K562 (cell line): ENCODE results near the gene ATP10B. TPM values are rescaled to one million over a fixed set of nuclear protein-coding genes. Genes with fewer than 3 reads are reported as not detected.

ENCODE experiments used
- ATAC-seq: fragments of 200-7000 bp; cut with Tn5 transposase; 3 replicates; pipeline ENCODE4 v1.9.1; 2020; ENCODE audit warnings: moderate library complexity
- BruUV-seq: library from RNA; stranded (reverse); fragments of 400-500 nt; replicated peaks from 2 replicates; lab custom pipeline; 2021; lab: Mats Ljungman, UMichigan
- CTCF ChIA-PET: fragments of 300-600 bp; formaldehyde crosslinking; extraction: SDS; loops from one replicate; lab custom pipeline; 2021; ENCODE audit warnings: low intra/inter-chr PET ratio; lab: Yijun Ruan, JAX
- POLR2A ChIA-PET: fragments of 300-600, 350-650 bp; sonication (Branson Sonifier 250); formaldehyde crosslinking; extraction: SDS; loops from one replicate; lab custom pipeline; 2021; ENCODE audit warnings: antibody characterized with exemption, inconsistent platforms; lab: Yijun Ruan, JAX
- DNase-seq, 4 experiments: peaks; one replicate each; pipeline versions ENCODE4 v3.0.0 to v3.0.0-alpha.2; 2011 to 2018; ENCODE audit warnings: low spot score in 3 of 4, mixed read lengths in 3 of 4; ENCODE audit errors: extremely low read depth in 1 of 4
- FAIRE-seq: peaks from 2 replicates; lab custom pipeline; 2011; peaks lifted over from hg19 to GRCh38; lab: Jason Lieb, UNC
- H2AFZ ChIP-seq: 2 replicates; pipeline ENCODE4 v1.6.0; 2011; ENCODE audit warnings: low read depth, low read length, control low read depth, inconsistent platforms
- H3K27ac ChIP-seq: fragments of 200-600 bp; 3 replicates; pipeline ENCODE4 v1.8.0; 2011; ENCODE audit warnings: low read depth, mild to moderate bottlenecking, control low read depth, inconsistent platforms, low read length, moderate library complexity, mixed read lengths; ENCODE audit errors: extremely low read depth
- H3K27me3 ChIP-seq, 2 experiments: fragments of 300-600 bp in 1 of 2; 2 replicates in 1 of 2; 3 replicates in 1 of 2; pipeline versions ENCODE4 v1.6.0 to v1.8.0; 2011; ENCODE audit warnings: inconsistent platforms in 2 of 2, low read length in 2 of 2, mild to moderate bottlenecking in 1 of 2, mixed read lengths in 1 of 2, moderate library complexity in 1 of 2; ENCODE audit not compliant: control insufficient read depth in 2 of 2, insufficient read depth in 2 of 2
- H3K36me3 ChIP-seq: fragments of 300-600 bp; 3 replicates; pipeline ENCODE4 v1.8.0; 2011; ENCODE audit warnings: mild to moderate bottlenecking, low read length, inconsistent platforms; ENCODE audit not compliant: control insufficient read depth, insufficient read depth
- H3K4me1 ChIP-seq, 2 experiments: fragments of 200-600 bp in 1 of 2; replicated peaks in 1 of 2; 2 replicates in 1 of 2; 3 replicates in 1 of 2; pipeline versions ENCODE4 v1.5.1 to v1.8.0; 2011; ENCODE audit warnings: inconsistent platforms in 2 of 2, low read length in 2 of 2, mild to moderate bottlenecking in 1 of 2, mixed read lengths in 1 of 2, moderate library complexity in 1 of 2; ENCODE audit not compliant: control insufficient read depth in 2 of 2, insufficient read depth in 2 of 2
- H3K4me2 ChIP-seq: 2 replicates; pipeline ENCODE4 v1.6.1; 2011; ENCODE audit warnings: low read length, control low read depth, inconsistent platforms, mixed read lengths; ENCODE audit not compliant: insufficient read depth
- H3K4me3 ChIP-seq: fragments of 200-600 bp; sonication (generic), shearing (Covaris generic); 2 replicates; pipeline ENCODE4 v1.5.1; 2016; ENCODE audit warnings: control low read depth, inconsistent platforms
- H3K79me2 ChIP-seq: fragments of 200-600 bp; 3 replicates; pipeline ENCODE4 v1.8.0; 2011; ENCODE audit warnings: low read length, inconsistent platforms; ENCODE audit not compliant: control insufficient read depth, insufficient read depth
- H3K9ac ChIP-seq, 2 experiments: 2 replicates each; pipeline versions ENCODE4 v1.6.0 to v1.6.1; 2011; ENCODE audit warnings: low read depth in 2 of 2, low read length in 2 of 2, control low read depth in 1 of 2, inconsistent platforms in 1 of 2, mild to moderate bottlenecking in 1 of 2, mixed read lengths in 1 of 2; ENCODE audit not compliant: insufficient read depth in 1 of 2
- H3K9me1 ChIP-seq: one replicate; pipeline ENCODE4 v1.6.0; 2011; ENCODE audit warnings: inconsistent platforms, mild to moderate bottlenecking, low read length, moderate library complexity; ENCODE audit not compliant: control insufficient read depth, insufficient read depth
- H3K9me3 ChIP-seq: replicated peaks from 2 replicates; pipeline ENCODE4 v1.5.1; 2011; ENCODE audit warnings: low read depth, low read length, inconsistent platforms; ENCODE audit not compliant: control insufficient read depth, insufficient read depth
- H4K20me1 ChIP-seq: replicated peaks from 2 replicates; pipeline ENCODE4 v1.6.1; 2011; ENCODE audit warnings: low read length, inconsistent platforms, mixed read lengths; ENCODE audit not compliant: control insufficient read depth, insufficient read depth
- ARNT ChIP-seq, 2 experiments: fragments of 450-650 bp; IDR thresholded peaks; 2 replicates each; pipeline ENCODE4 v1.6.1; 2016; ENCODE audit warnings: mild to moderate bottlenecking in 1 of 2
- FOXA1 ChIP-seq: fragments of 450-650 bp; IDR thresholded peaks from 2 replicates; pipeline ENCODE4 v1.6.1; 2016; ENCODE audit warnings: mild to moderate bottlenecking, borderline replicate concordance
- HMGXB4 ChIP-seq: sonication (generic); formaldehyde crosslinking; IDR thresholded peaks from 2 replicates; pipeline ENCODE4 v1.8.1; 2023; ENCODE audit warnings: mild to moderate bottlenecking, missing genetic modification reagents
- MAX ChIP-seq: sonication (generic); formaldehyde crosslinking; IDR thresholded peaks from 2 replicates; pipeline ENCODE4 v1.9.0; 2022; ENCODE audit warnings: mild to moderate bottlenecking, missing genetic modification reagents
- MTA2 ChIP-seq: fragments of 450-650 bp; IDR thresholded peaks from 2 replicates; pipeline ENCODE4 v1.6.1; 2016; ENCODE audit warnings: low read depth
- NFYB ChIP-seq: IDR thresholded peaks from 2 replicates; pipeline ENCODE4 v1.6.1; 2011; ENCODE audit warnings: mild to moderate bottlenecking, moderate library complexity; ENCODE audit not compliant: insufficient read length; ENCODE audit errors: extremely low read depth
- PCBP2 ChIP-seq: fragments of 200-400 bp; formaldehyde crosslinking; IDR thresholded peaks from 2 replicates; pipeline ENCODE4 v1.6.1; 2018; ENCODE audit warnings: low read length, low read depth, mild to moderate bottlenecking, moderate library complexity; ENCODE audit not compliant: poor library complexity, severe bottlenecking
- PHF20 ChIP-seq: fragments of 450-650 bp; IDR thresholded peaks from 2 replicates; pipeline ENCODE4 v1.6.1; 2018; ENCODE audit not compliant: partially characterized antibody
- POLR2A ChIP-seq: fragments of 450-650 bp; conservative IDR thresholded peaks from 2 replicates; pipeline ENCODE4 v1.6.1; 2016
- RAD51 ChIP-seq: fragments of 450-650 bp; IDR thresholded peaks from 2 replicates; pipeline ENCODE4 v1.7.1; 2016; ENCODE audit warnings: low read depth, mild to moderate bottlenecking, borderline replicate concordance
- RBM25 ChIP-seq: fragments of 200-400 bp; formaldehyde crosslinking; IDR thresholded peaks from 2 replicates; pipeline ENCODE4 v1.6.1; 2018; ENCODE audit warnings: low read length, low read depth, moderate library complexity; ENCODE audit not compliant: severe bottlenecking
- SIRT6 ChIP-seq: IDR thresholded peaks from one replicate; pipeline ENCODE4 v1.6.1; 2012; ENCODE audit warnings: low read depth, mild to moderate bottlenecking, control low read depth, inconsistent platforms, low read length, moderate library complexity
- SIX5 ChIP-seq, 2 experiments: IDR thresholded peaks; 2 replicates each; pipeline ENCODE4 v1.6.1; 2011; ENCODE audit warnings: low read length in 2 of 2, borderline replicate concordance in 1 of 2, low read depth in 1 of 2, mild to moderate bottlenecking in 1 of 2, moderate library complexity in 1 of 2; ENCODE audit not compliant: insufficient read depth in 1 of 2
- XRCC4 ChIP-seq: IDR thresholded peaks from one replicate; pipeline ENCODE4 v1.6.1; 2011; ENCODE audit not compliant: insufficient read depth, insufficient read length; ENCODE audit errors: extremely low read depth
- ZHX1 ChIP-seq: fragments of 150-350 bp; conservative IDR thresholded peaks from 2 replicates; pipeline ENCODE4 v1.6.1; 2014; ENCODE audit warnings: low read length
- ZNF140 ChIP-seq: fragments of 250-450 bp; sonication (Bioruptor Pico); IDR thresholded peaks from 2 replicates; pipeline ENCODE4 v1.8.0; 2021; ENCODE audit warnings: moderate library complexity, mild to moderate bottlenecking, inconsistent platforms
- ZNF354B ChIP-seq: fragments of 250-450 bp; sonication (Bioruptor Pico); IDR thresholded peaks from 2 replicates; pipeline ENCODE4 v1.4.0; 2020
- ZNF830 ChIP-seq: fragments of 250-450 bp; sonication (Bioruptor Pico); IDR thresholded peaks from 2 replicates; pipeline ENCODE4 v1.5.0; 2021; ENCODE audit warnings: mild to moderate bottlenecking
- ZSCAN32 ChIP-seq: fragments of 450-650 bp; formaldehyde crosslinking; IDR thresholded peaks from 2 replicates; pipeline ENCODE4 v1.4.0; 2020; ENCODE audit warnings: mild to moderate bottlenecking, moderate library complexity
- WGBS: fragments of 100-300 bp; shearing (Covaris generic); methylation state at CpG from one replicate; pipeline ENCODE4 v1.1.6; 2016; ENCODE audit warnings: low coverage, mixed read lengths; ENCODE audit not compliant: insufficient coverage; ENCODE audit errors: missing lambda C conversion rate; 5-methylcytosine and 5-hydroxymethylcytosine counted together
- in situ Hi-C: fragments of 300-500 bp; cut with MboI; formaldehyde crosslinking; loops from 4 replicates; pipeline ENCODE4 v1.15.0; 2018; ENCODE audit warnings: inconsistent platforms, mixed read lengths
- intact Hi-C: fragments of 100-400 bp; cut with micrococcal nuclease; formaldehyde crosslinking; loops from 2 replicates; pipeline ENCODE4 v1.14.2; 2022
- polyA plus RNA-seq, 8 experiments: library from polyadenylated mRNA; depleted of rRNA in 4 of 8; stranded (reverse) in 5 of 8; unstranded in 3 of 8; fragments of >200 nt; fragmentation: Nextera tagmentation in 2 of 8; fragmentation: Illumina TruSeq in 1 of 8; extraction: Ambion mirVana in 2 of 8; extraction: Trizol in 1 of 8; gene quantifications; 2 replicates each; pipeline versions ENCODE4 v1.2.1 to v1.2.3, GENCODE V29; 2011 to 2014; ENCODE audit warnings: inconsistent platforms in 1 of 8, missing spikeins in 1 of 8
- total RNA-seq, 7 experiments: library from RNA; depleted of rRNA in 6 of 7; stranded (reverse); fragments of >200 nt in 6 of 7; fragmentation: Illumina TruSeq in 2 of 7; extraction: Trizol in 2 of 7; gene quantifications; 2 replicates each; pipeline versions ENCODE4 v1.2.1 to v1.2.3, GENCODE V29; 2011 to 2021; ENCODE audit warnings: low replicate concordance in 1 of 7

The ATP10B gene
- total and polyA plus RNA-seq, 9 of the 15 experiments (the other 6 are each of a cell fraction or from before 2014, with no cell fraction given), result 0.04 TPM; not detected in 8

GRCh38 chr5:160833806-160834205, 18.2 kb downstream of the ATP10B start (continued):
- TF ChIP-seq ZHX1, result no peak
- TF ChIP-seq SIRT6, result no peak
- TF ChIP-seq, all 486 proteins: peak for 0

- H3K4me3 ChIP-seq, result no peak overlapping the region
- DNase-seq, result no peak
- no TSS peak for BruUV-seq
- H3K9me1 ChIP-seq, result no peaks in the 10 kb centered on the region
- H3K27ac ChIP-seq, result no peak overlapping the region
- H4K20me1 ChIP-seq, result no peaks in the 10 kb centered on the region
- POLR2A ChIA-PET, result interaction anchor here (1.1 kb wide), 1 partner anchor 10 kb away, joined by 4 read pairs; no protein-coding TSS in a partner anchor
- no peak overlapping the region for H2AFZ ChIP-seq
- no peak for FAIRE-seq
- no peak overlapping the region for H3K4me2 ChIP-seq
- intact Hi-C loops, result no loop called here
- H3K79me2 ChIP-seq, result no peaks in the 10 kb centered on the region
- H3K36me3 ChIP-seq, result no peaks in the 10 kb centered on the region
- H3K9ac ChIP-seq, result no peak overlapping the region
- no peak for ATAC-seq
- no peaks in the 10 kb centered on the region for H3K4me1 ChIP-seq
- H3K9me3 ChIP-seq, result 0 out of 2 replicates have a peak, but pooled peaks cover 1% of the 10 kb centered on the region
- CTCF ChIA-PET, result no interaction called here
- in situ Hi-C loops, result no loop called here
- 0% methylated on average over 1 of the region's 1 CpG for WGBS
- no peaks in the 10 kb centered on the region for H3K27me3 ChIP-seq
- TF ChIP-seq ZSCAN32 (CRISPR knock-in tag) (no peak), XRCC4 (no peak), ZNF830 (CRISPR knock-in tag) (no peak), MAX (no peak), PHF20 (no peak), PCBP2 (no peak), RBM25 (no peak), ZNF354B (CRISPR knock-in tag) (no peak), NFYB (no peak), FOXA1 (no peak), ZNF140 (CRISPR knock-in tag) (no peak), RAD51 (no peak), ARNT (IDR thresholded peaks at IDR 0.05) (no peak), POLR2A (no peak), MTA2 (no peak), SIX5 (IDR thresholded peaks at IDR 0.05; ENCODE audit: borderline replicate concordance in 1 of 2, insufficient read depth in 1 of 2, low read depth in 1 of 2, low read length in 2 of 2) (no peak), HMGXB4 (CRISPR knock-in tag) (no peak)
Observed at GRCh38 chr5:160831801-160832200, 20.2 kb downstream of the ATP10B start.
